IPS-20b (cell line): ENCODE data around the gene RAD50.
"Not testable (repeated sequence)": the region's sequence is repeated elsewhere in the genome, so short reads cannot be mapped to it uniquely, and the experiment has no call there.

Experiments
- H3K27ac ChIP-seq: one replicate; pipeline ENCODE4 v1.5.1; 2013; ENCODE audit warnings: low read length
- H3K27me3 ChIP-seq: 2 replicates; pipeline ENCODE4 v1.6.1; 2013; ENCODE audit warnings: mild to moderate bottlenecking, low read length, inconsistent platforms; ENCODE audit not compliant: insufficient read depth
- H3K36me3 ChIP-seq: 2 replicates; pipeline ENCODE4 v1.6.1; 2013; ENCODE audit warnings: low read depth, mild to moderate bottlenecking, inconsistent platforms, low read length, moderate library complexity; ENCODE audit not compliant: insufficient read depth
- H3K4me1 ChIP-seq: 2 replicates; pipeline ENCODE4 v1.6.1; 2013; ENCODE audit warnings: mild to moderate bottlenecking, control low read depth, inconsistent platforms, low read length, moderate library complexity; ENCODE audit not compliant: insufficient read depth
- H3K4me3 ChIP-seq: 2 replicates; pipeline ENCODE4 v1.5.1; 2013; ENCODE audit warnings: mild to moderate bottlenecking, low read length, inconsistent platforms
- H3K9ac ChIP-seq: 2 replicates; pipeline ENCODE4 v1.6.1; 2013; ENCODE audit warnings: low read depth, mild to moderate bottlenecking, inconsistent platforms, low read length, moderate library complexity
- H3K9me3 ChIP-seq: 2 replicates; pipeline ENCODE4 v1.6.1; 2013; ENCODE audit warnings: mild to moderate bottlenecking, low read depth, low read length, inconsistent platforms; ENCODE audit not compliant: insufficient read depth

Gene RAD50

DNA sequence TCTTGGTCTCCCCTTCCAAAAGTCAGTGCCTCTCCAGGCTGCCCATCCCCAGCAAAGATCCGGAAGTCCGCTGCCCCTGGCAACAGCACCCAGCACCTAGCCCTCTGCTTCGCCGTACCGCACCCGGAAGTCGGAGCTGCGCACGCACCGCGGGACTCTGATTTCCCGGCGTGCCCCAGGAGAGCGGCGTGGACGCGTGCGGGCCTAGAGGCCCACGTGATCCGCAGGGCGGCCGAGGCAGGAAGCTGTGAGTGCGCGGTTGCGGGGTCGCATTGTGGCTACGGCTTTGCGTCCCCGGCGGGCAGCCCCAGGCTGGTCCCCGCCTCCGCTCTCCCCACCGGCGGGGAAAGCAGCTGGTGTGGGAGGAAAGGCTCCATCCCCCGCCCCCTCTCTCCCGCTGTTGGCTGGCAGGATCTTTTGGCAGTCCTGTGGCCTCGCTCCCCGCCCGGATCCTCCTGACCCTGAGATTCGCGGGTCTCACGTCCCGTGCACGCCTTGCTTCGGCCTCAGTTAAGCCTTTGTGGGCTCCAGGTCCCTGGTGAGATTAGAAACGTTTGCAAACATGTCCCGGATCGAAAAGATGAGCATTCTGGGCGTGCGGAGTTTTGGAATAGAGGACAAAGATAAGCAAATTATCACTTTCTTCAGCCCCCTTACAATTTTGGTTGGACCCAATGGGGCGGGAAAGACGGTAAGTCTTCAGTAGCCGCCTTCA lies at the start of gene RAD50:
RAD50 (plus strand) TSS at position 215 of the 715 bp plus-strand sequence; CDS start at position 563, 348 bp downstream.
- Histone ChIP-seq H3K36me3 (peaks cover 26% of the 10 kb centered on the region), H3K9me3 (no peaks in the 10 kb centered on the region), H3K4me1 (peaks cover 2% of the 10 kb centered on the region; the same call in 1 of the 2 replicates), H3K27ac (peak within 1 kb of the TSS; percentile 79), H3K9ac (peak within 1 kb of the TSS; percentile 91), H3K4me3 (peak within 1 kb of the TSS; percentile 92), H3K27me3 (no peaks in the 10 kb centered on the region)

DNA sequence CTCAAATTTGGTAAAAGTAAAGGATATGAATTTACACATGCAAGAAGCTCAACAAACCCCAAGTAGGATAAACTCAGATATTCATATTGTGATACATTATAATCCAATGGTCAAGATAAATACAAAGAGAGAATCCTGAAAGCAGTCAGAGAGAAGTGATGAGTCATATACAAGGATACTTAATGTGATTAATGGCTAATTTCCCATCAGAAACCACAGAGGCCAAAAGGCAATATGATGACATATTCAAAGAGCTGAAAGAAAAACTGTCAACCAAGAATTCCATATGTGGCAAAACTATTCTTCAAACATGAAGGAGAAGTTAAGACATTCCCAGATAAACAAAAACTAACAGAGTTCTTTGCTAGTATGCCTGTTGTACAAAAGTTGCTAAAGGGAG lies 46.7 kb upstream of the RAD50 start:
- Histone ChIP-seq H3K4me1 (no peaks in the 10 kb centered on the region), H3K9ac (no peak overlapping the region), H3K9me3 (peaks cover 10% of the 10 kb centered on the region; the same call in 1 of the 2 replicates), H3K27ac (no peak overlapping the region), H3K27me3 (no peaks in the 10 kb centered on the region), H3K36me3 (no peaks in the 10 kb centered on the region), H3K4me3 (no peak overlapping the region)

DNA sequence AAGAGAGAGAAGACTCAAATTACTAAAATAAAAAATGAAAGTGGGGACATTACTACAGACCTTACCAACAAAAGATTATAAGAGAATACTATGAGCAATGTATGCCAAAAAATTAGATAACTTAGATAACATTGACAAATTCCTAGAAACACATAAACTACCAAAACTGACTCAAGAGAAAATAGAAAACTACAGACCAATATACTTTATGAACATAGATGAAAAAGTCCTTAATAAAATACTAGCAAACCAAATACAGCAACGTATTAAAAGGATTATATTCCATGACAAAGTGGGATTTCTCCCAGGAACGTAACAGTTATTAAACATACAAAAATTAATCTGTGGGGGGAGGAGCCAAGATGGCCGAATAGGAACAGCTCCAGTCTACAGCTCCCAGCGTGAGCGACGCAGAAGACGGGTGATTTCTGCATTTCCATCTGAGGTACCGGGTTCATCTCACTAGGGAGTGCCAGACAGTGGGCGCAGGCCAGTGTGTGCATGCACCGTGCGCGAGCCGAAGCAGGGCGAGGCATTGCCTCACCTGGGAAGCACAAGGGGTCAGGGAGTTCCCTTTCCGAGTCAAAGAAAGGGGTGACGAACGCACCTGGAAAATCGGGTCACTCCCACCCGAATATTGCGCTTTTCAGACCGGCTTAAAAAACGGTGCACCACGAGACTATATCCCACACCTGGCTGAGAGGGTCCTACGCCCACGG lies 43.0 kb upstream of the RAD50 start:
- H3K9ac ChIP-seq, H3K4me3 ChIP-seq: not testable (repeated sequence)

DNA sequence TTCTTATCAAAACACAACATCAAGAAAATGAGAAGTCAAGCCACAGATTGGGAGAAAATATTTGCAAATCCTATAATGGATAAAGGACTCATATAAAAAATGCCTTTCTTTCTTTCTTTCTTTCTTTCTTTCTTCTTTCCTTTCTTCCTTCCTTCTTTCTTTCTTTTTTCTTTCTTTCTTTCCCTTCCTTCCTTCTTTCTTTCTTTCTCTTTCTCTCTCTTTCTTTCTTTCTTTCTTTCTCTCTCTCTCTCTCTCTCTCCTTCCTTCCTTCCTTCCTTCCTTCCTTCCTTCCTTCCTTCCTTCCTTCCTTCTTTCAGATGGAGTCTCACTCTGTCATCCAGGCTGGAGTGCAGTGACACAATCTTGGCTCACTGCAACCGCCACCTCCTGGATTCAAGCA lies 34.7 kb upstream of the RAD50 start:
- not testable (repeated sequence) for H3K9ac ChIP-seq, H3K27ac ChIP-seq, H3K36me3 ChIP-seq, H3K27me3 ChIP-seq, H3K9me3 ChIP-seq, H3K4me3 ChIP-seq, H3K4me1 ChIP-seq

More for the DNA sequence above, 43.0 kb upstream of the RAD50 start:
- not testable (repeated sequence) for H3K36me3 ChIP-seq, H3K4me1 ChIP-seq, H3K27me3 ChIP-seq, H3K27ac ChIP-seq
- peaks cover 10% of the 10 kb centered on the region; the same call in 1 of the 2 replicates for H3K9me3 ChIP-seq

DNA sequence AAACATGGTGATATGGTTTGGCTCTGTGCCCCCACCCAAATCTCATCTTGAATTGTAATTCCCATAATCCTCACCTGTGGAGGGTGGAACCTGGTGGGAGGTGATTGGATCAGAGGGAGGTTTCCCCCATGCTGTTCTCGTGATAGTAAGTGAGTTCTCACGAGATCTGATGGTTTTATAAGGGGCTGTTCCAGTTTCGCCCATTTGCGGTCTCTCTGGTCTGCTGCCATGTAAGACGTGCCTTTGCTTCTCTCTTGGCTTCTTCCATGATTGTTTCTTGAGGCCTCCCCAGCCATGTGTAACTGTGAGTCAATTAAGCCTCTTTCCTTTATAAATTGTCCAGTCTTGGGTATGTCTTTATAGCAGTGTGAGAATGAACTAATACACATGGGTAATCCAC lies 31.9 kb upstream of the RAD50 start:
- not testable (repeated sequence) for H3K36me3 ChIP-seq, H3K4me3 ChIP-seq, H3K27ac ChIP-seq, H3K27me3 ChIP-seq, H3K4me1 ChIP-seq, H3K9ac ChIP-seq, H3K9me3 ChIP-seq

DNA sequence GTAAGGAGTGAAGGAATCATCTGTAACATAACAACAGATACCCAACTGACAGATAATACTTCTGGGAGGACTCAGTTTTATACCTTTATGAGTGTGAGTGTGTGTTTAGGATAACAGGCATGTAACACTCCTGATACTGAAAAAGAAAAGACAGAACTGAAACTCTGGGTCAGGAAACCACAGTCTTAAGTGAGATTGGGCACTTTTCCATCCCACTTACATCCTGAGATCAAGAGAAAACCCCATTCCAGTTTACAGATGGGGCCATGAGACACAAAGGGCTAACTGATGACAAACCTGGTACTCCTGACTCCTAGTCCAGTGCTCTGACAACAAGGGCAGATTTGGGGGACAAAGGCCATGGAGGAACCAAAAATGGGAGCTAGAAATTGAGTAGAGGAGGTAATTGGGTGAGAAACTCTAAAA lies 31.5 kb upstream of the RAD50 start:
- Histone ChIP-seq H3K9me3 (no peaks in the 10 kb centered on the region), H3K4me3 (no peak overlapping the region), H3K9ac (no peak overlapping the region), H3K27ac (no peak overlapping the region), H3K4me1 (no peaks in the 10 kb centered on the region), H3K27me3 (no peaks in the 10 kb centered on the region), H3K36me3 (no peaks in the 10 kb centered on the region)

DNA sequence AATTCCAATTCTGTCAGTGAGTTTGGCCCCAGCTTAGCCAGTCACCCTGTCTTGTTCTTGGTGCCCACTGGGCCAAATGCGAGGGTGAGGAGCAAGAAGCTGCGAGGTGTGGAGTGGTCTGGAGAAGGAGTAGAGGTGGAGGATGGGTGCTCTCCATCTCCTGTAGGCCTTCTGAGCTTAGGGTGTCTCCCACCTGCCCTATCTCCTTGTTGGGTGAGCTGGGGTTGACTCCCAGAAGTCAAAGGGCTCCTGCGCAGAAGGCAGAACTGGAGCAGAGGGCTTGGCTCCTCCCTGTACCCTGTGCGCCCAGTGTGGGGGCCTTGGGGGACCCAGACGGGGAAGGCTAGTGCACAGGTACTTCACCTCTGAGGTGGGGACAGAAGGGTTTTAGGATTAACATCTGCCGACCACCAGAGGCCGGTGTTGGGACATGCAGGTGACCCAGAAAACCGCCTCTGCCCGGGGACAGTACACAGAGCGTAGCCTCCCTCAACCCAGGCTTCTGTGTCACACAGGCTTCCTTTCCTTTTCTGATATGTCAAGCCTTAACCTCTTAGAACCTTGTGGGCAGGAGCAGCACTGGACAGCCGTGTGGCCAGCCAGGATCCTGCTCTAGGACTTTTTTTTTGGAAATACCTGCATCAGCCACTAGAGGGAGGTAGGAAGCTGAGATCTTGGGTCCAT lies 30.3 kb upstream of the RAD50 start:
- H3K36me3 ChIP-seq = no peaks in the 10 kb centered on the region
- no peak overlapping the region for H3K9ac ChIP-seq
- H3K4me3 ChIP-seq = peak overlapping the region; percentile 55; the same call in 1 of the 2 replicates
- no peaks in the 10 kb centered on the region; the same call in 1 of the 2 replicates for H3K27me3 ChIP-seq
- H3K27ac ChIP-seq = no peak overlapping the region
- no peaks in the 10 kb centered on the region for H3K9me3 ChIP-seq
- no peaks in the 10 kb centered on the region for H3K4me1 ChIP-seq

DNA sequence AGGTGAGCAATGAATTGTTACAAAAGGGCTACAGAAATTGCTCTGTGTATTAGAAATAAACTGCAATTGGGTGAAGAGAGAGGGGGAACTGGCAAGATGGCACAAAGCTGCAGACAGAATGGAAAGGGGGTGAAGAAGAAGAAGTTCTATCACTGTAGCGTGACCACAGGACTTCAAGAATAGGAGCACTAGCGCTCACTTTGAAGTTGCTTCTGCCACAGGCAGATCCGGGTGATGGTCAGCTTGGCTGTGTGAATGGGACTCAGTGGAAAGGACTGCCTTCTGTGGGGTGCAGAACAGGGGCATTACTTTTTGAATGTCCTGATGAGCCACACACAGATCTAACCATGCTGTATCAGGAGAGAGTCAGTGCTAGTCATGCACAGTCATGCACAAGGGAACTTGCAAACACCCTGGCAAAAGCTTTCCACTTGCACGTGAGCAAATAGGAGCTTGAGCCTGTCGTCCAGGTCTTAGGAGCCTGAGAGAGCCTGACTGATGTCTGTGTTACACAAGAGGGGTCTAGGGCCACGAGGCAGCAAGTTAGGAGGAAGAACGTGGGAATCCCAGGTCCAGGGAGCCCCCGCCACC lies 29.7 kb upstream of the RAD50 start:
- Histone ChIP-seq H3K36me3 (no peaks in the 10 kb centered on the region), H3K27me3 (no peaks in the 10 kb centered on the region; the same call in 1 of the 2 replicates), H3K4me3 (no peak overlapping the region)

DNA sequence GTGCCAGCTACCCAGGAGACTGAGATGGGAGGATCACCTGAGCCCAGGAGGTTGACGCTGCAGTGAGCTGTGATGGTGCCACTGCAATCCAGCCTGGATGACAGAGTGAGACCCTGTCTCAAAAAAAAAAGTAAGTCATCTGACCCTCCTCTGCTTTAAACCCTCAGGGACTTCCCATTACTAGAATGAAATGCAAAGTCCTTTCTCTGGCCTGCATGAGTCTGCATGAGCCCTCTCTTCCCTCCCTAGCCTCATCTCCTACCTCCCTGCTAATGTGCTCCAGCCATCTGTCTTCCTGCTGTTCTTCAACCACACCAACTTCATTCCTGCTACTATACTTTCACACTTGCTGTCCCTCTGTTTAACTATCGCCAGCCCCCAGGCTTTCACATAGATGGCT lies 28.8 kb upstream of the RAD50 start:
- H3K9ac ChIP-seq = no peak overlapping the region
- H3K27me3 ChIP-seq = no peaks in the 10 kb centered on the region; the same call in 1 of the 2 replicates
- no peak overlapping the region for H3K4me3 ChIP-seq
- no peaks in the 10 kb centered on the region for H3K9me3 ChIP-seq
- H3K36me3 ChIP-seq = no peaks in the 10 kb centered on the region
- no peak overlapping the region for H3K27ac ChIP-seq
- no peaks in the 10 kb centered on the region for H3K4me1 ChIP-seq

More for the DNA sequence above, 29.7 kb upstream of the RAD50 start:
- no peak overlapping the region for H3K27ac ChIP-seq
- H3K9me3 ChIP-seq = no peaks in the 10 kb centered on the region
- H3K9ac ChIP-seq = no peak overlapping the region
- H3K4me1 ChIP-seq = no peaks in the 10 kb centered on the region

DNA sequence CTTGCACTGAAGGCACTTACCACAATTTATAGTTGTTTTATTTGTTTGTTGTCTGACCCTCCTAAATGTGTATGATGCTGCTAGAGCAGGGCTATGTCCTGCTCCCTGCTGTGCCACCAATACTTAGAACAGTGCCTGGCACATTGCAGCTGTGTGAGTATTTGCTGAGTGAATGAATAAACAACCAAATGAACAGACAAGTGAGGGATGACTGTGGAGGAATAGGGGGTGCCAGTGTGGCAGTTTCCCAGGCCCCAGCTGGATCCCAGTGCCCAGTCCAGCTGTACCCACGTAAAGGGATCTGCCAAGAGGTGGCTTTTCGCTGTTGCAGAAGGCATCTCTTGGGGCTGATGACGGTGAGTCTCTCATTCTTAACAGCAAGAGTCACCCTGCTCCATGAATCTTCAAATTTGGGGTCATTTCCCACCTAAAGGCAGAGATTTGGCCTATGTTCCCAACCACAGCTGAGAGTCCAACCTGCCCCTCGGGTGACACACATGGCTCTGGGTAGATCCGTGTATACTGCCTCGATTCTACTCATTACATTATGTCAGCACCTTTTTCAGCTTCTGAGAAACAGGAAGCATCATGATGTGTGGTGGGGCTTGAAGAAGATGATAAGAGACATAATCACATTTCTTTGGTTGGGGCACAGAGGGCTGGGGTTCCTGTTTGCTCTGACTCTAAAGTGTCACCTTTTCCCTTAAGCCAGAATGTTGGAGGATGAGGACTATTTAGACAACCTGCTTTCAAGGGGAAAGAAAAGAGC lies 27.7 kb upstream of the RAD50 start:
- no peak overlapping the region for H3K4me3 ChIP-seq
- no peak overlapping the region for H3K9ac ChIP-seq
- H3K9me3 ChIP-seq = no peaks in the 10 kb centered on the region
- H3K27ac ChIP-seq = no peak overlapping the region
- H3K36me3 ChIP-seq = no peaks in the 10 kb centered on the region
- H3K4me1 ChIP-seq = no peaks in the 10 kb centered on the region
- no peaks in the 10 kb centered on the region; the same call in 1 of the 2 replicates for H3K27me3 ChIP-seq

DNA sequence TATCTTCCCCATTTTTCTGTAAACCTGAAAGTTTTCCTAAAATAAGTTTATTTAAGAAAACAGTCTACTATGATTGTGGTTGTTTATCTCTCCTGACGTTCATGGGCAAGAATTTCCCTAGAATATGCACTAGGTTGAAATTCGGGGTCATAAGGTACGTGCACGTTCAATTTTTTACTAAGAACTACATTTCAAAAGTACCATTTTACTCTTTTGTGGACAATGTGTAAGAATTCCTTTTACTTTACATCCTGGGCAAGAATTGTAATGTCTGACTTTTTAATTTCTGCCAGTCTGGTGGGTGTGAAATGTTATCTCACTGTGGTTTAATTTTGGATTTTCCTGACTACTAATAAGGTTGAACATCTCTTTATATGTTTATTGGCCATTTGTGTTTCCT lies 25.8 kb upstream of the RAD50 start:
- Histone ChIP-seq H3K27me3 (no peaks in the 10 kb centered on the region; the same call in 1 of the 2 replicates), H3K9me3 (no peaks in the 10 kb centered on the region), H3K4me1 (no peaks in the 10 kb centered on the region), H3K9ac (no peak overlapping the region), H3K36me3 (no peaks in the 10 kb centered on the region), H3K27ac (no peak overlapping the region), H3K4me3 (no peak overlapping the region)
